WTC11 (cell line): ENCODE results near the gene UGT1A8.

Experiments
- CTCF ChIP-seq: fragments of 200-600 bp; IDR thresholded peaks from 2 replicates; pipeline ENCODE4 v1.8.0; 2022; ENCODE audit warnings: antibody characterized with exemption
- ELF4 ChIP-seq: sonication (generic); formaldehyde crosslinking; IDR thresholded peaks from 2 replicates; pipeline ENCODE4 v1.8.1; 2022; ENCODE audit warnings: low read depth, mild to moderate bottlenecking, moderate library complexity, missing genetic modification reagents
- FOXJ3 ChIP-seq: sonication (generic); formaldehyde crosslinking; IDR thresholded peaks from 2 replicates; pipeline ENCODE4 v1.9.0; 2021; ENCODE audit warnings: missing genetic modification reagents, mild to moderate bottlenecking, borderline replicate concordance
- IRF2 ChIP-seq: sonication (generic); formaldehyde crosslinking; IDR thresholded peaks from 2 replicates; pipeline ENCODE4 v1.8.0; 2022; ENCODE audit warnings: low read depth, missing genetic modification reagents, borderline replicate concordance
- SMAD4 ChIP-seq: sonication (generic); formaldehyde crosslinking; IDR thresholded peaks from 2 replicates; pipeline ENCODE4 v1.8.0; 2022; ENCODE audit warnings: mild to moderate bottlenecking, missing genetic modification reagents
- TEAD4 ChIP-seq: sonication (generic); formaldehyde crosslinking; IDR thresholded peaks from 2 replicates; pipeline ENCODE4 v1.8.0; 2022; ENCODE audit warnings: mild to moderate bottlenecking, missing genetic modification reagents
- ZNF121 ChIP-seq: sonication (generic); formaldehyde crosslinking; IDR thresholded peaks from 2 replicates; pipeline ENCODE4 v1.8.0; 2023; ENCODE audit warnings: missing genetic modification reagents
- TF ChIP-seq, protein P1 (sequence below): sonication (generic); formaldehyde crosslinking; IDR thresholded peaks from 2 replicates; pipeline ENCODE4 v1.8.1; 2022; ENCODE audit warnings: low read depth, mild to moderate bottlenecking, moderate library complexity, missing genetic modification reagents, borderline replicate concordance
- TF ChIP-seq, protein P2 (sequence below): sonication (generic); formaldehyde crosslinking; IDR thresholded peaks from 2 replicates; pipeline ENCODE4 v1.8.1; 2022; ENCODE audit warnings: low read depth, missing genetic modification reagents, borderline replicate concordance

DNA sequence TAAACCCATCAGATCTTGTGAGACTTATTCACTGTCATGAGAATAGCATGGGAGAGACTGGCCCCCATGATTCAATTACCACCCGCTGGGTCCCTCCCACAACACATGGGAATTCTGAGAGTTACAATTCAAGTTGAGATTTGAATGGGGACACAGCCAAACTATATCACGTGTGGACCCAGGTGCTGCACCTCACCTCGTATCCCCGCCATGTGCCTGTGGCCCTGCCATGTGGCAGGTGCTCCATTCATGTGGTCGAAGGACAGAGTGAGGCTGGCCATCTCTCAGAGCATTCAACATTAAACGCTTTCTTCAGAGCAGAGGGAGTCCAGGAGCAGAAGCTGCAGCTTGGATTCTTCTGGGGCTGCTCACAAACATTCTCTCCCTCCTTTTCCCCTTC lies 193.0 kb downstream of the UGT1A8 start:
- TF ChIP-seq FOXJ3 (CRISPR knock-in tag): no peak
- no peak for TF ChIP-seq CTCF
- TF ChIP-seq TEAD4: no peak
- TF ChIP-seq, protein P1, sequence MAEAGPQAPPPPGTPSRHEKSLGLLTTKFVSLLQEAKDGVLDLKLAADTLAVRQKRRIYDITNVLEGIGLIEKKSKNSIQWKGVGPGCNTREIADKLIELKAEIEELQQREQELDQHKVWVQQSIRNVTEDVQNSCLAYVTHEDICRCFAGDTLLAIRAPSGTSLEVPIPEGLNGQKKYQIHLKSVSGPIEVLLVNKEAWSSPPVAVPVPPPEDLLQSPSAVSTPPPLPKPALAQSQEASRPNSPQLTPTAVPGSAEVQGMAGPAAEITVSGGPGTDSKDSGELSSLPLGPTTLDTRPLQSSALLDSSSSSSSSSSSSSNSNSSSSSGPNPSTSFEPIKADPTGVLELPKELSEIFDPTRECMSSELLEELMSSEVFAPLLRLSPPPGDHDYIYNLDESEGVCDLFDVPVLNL: no peak
- no peak for TF ChIP-seq ELF4 (CRISPR knock-in tag)
- no peak for TF ChIP-seq ZNF121
- TF ChIP-seq IRF2 (CRISPR knock-in tag): no peak
- TF ChIP-seq SMAD4 (CRISPR knock-in tag): no peak
- TF ChIP-seq, protein P2, sequence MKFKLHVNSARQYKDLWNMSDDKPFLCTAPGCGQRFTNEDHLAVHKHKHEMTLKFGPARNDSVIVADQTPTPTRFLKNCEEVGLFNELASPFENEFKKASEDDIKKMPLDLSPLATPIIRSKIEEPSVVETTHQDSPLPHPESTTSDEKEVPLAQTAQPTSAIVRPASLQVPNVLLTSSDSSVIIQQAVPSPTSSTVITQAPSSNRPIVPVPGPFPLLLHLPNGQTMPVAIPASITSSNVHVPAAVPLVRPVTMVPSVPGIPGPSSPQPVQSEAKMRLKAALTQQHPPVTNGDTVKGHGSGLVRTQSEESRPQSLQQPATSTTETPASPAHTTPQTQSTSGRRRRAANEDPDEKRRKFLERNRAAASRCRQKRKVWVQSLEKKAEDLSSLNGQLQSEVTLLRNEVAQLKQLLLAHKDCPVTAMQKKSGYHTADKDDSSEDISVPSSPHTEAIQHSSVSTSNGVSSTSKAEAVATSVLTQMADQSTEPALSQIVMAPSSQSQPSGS: no peak
